HepG2 (cell line): ENCODE measurements around the gene MYO3B. TPM values are rescaled to one million over a fixed set of nuclear protein-coding genes. Genes with fewer than 3 reads are reported as not detected.

Experiments used
- ATAC-seq: fragments of 200-7000 bp; cut with Tn5 transposase; 3 replicates; pipeline ENCODE4 v1.9.1; 2020; ENCODE audit warnings: mild to moderate bottlenecking, moderate library complexity
- BruUV-seq: library from RNA; stranded (reverse); fragments of 400-500 nt; replicated peaks from 2 replicates; lab custom pipeline; 2021; lab: Mats Ljungman, UMichigan
- CTCF ChIA-PET: fragments of 300-600 bp; formaldehyde crosslinking; extraction: SDS; loops from one replicate; lab custom pipeline; 2021; ENCODE audit warnings: low total read pairs, inconsistent platforms, low intra/inter-chr PET ratio; lab: Yijun Ruan, JAX
- POLR2A ChIA-PET: fragments of 350-600 bp; sonication (Branson Sonifier 250); formaldehyde crosslinking; loops from one replicate; lab custom pipeline; 2020; ENCODE audit warnings: antibody characterized with exemption, inconsistent platforms; lab: Yijun Ruan, JAX
- DNase-seq: peaks from one replicate; pipeline ENCODE4 v3.0.0-alpha.2; 2015; ENCODE audit warnings: low spot score
- FAIRE-seq: peaks from 3 replicates; lab custom pipeline; 2011; peaks lifted over from hg19 to GRCh38; lab: Jason Lieb, UNC
- H2AFZ ChIP-seq: one replicate; pipeline ENCODE4 v1.6.1; 2011; ENCODE audit warnings: low read length, inconsistent platforms
- H3K27ac ChIP-seq: fragments of 300-600 bp; 3 replicates; pipeline ENCODE4 v1.8.0; 2011; ENCODE audit warnings: mixed run types, mild to moderate bottlenecking, mixed read lengths, low read length, inconsistent platforms; ENCODE audit not compliant: insufficient read depth; ENCODE audit errors: extremely low read length
- H3K27me3 ChIP-seq, 2 experiments: fragments of 200-600 bp in 1 of 2; 2 replicates in 1 of 2; 3 replicates in 1 of 2; pipeline versions ENCODE4 v1.6.0 to v1.8.0; 2011; ENCODE audit warnings: low read length in 2 of 2, mild to moderate bottlenecking in 2 of 2, moderate library complexity in 2 of 2, inconsistent platforms in 1 of 2; ENCODE audit not compliant: insufficient read depth in 2 of 2, control insufficient read depth in 1 of 2
- H3K36me3 ChIP-seq, 2 experiments: fragments of 200-600 bp in 1 of 2; replicated peaks in 1 of 2; 2 replicates in 1 of 2; 3 replicates in 1 of 2; pipeline versions ENCODE4 v1.5.1 to v1.8.0; 2011; ENCODE audit warnings: low read length in 2 of 2, inconsistent platforms in 1 of 2; ENCODE audit not compliant: insufficient read depth in 2 of 2, control insufficient read depth in 1 of 2
- H3K4me1 ChIP-seq: 2 replicates; pipeline ENCODE4 v1.5.1; 2012; ENCODE audit warnings: low read length, inconsistent platforms; ENCODE audit not compliant: insufficient read depth
- H3K4me2 ChIP-seq: 2 replicates; pipeline ENCODE4 v1.6.0; 2011; ENCODE audit warnings: low read depth, low read length, inconsistent platforms
- H3K4me3 ChIP-seq, 3 experiments: fragments of 200-600 bp in 1 of 3; sonication (generic), shearing (Covaris generic) in 1 of 3; replicated peaks in 1 of 3; 2 replicates each; pipeline ENCODE4 v1.5.1; 2011 to 2016; ENCODE audit warnings: low read length in 3 of 3, inconsistent platforms in 2 of 3, low read depth in 2 of 3, mild to moderate bottlenecking in 2 of 3, control low read depth in 1 of 3, mixed read lengths in 1 of 3; ENCODE audit not compliant: insufficient read depth in 1 of 3
- H3K79me2 ChIP-seq: one replicate; pipeline ENCODE4 v1.6.1; 2011; ENCODE audit warnings: low read length, inconsistent platforms; ENCODE audit not compliant: insufficient read depth
- H3K9ac ChIP-seq: 2 replicates; pipeline ENCODE4 v1.6.0; 2011; ENCODE audit warnings: mild to moderate bottlenecking, low read depth, low read length, inconsistent platforms; ENCODE audit not compliant: insufficient read depth
- H3K9me3 ChIP-seq: 2 replicates; pipeline ENCODE4 v1.5.1; 2012; ENCODE audit warnings: mild to moderate bottlenecking, low read length
- H4K20me1 ChIP-seq: 2 replicates; pipeline ENCODE4 v1.6.0; 2011; ENCODE audit warnings: inconsistent platforms, mild to moderate bottlenecking, low read length, moderate library complexity; ENCODE audit not compliant: insufficient read depth
- AKAP8 ChIP-seq: sonication (generic); formaldehyde crosslinking; IDR thresholded peaks from 2 replicates; pipeline ENCODE4 v1.5.1; 2020; ENCODE audit warnings: mild to moderate bottlenecking, missing genetic modification reagents
- ATRX ChIP-seq: sonication (generic); formaldehyde crosslinking; IDR thresholded peaks from 2 replicates; pipeline ENCODE4 v1.4.0; 2020; ENCODE audit warnings: missing genetic modification reagents, borderline replicate concordance
- FOXK1 ChIP-seq: sonication (generic); formaldehyde crosslinking; IDR thresholded peaks from 2 replicates; pipeline ENCODE4 v1.4.0; 2020; ENCODE audit warnings: low read depth, missing genetic modification reagents, borderline replicate concordance
- FOXP1 ChIP-seq, 2 experiments: fragments of 450-650 bp in 1 of 2; IDR thresholded peaks; 2 replicates each; pipeline ENCODE4 v1.6.1; 2017 to 2018; ENCODE audit warnings: antibody characterized with exemption in 1 of 2
- GPN1 ChIP-seq: sonication (generic); formaldehyde crosslinking; IDR thresholded peaks from 2 replicates; pipeline ENCODE4 v1.5.1; 2020; ENCODE audit warnings: missing genetic modification reagents, borderline replicate concordance
- KLF13 ChIP-seq: sonication (generic); formaldehyde crosslinking; IDR thresholded peaks from 2 replicates; pipeline ENCODE4 v1.4.0; 2020; ENCODE audit warnings: mild to moderate bottlenecking, missing genetic modification reagents
- MEIS2 ChIP-seq: sonication (generic); formaldehyde crosslinking; IDR thresholded peaks from 2 replicates; pipeline ENCODE4 v1.9.0; 2021; ENCODE audit warnings: mild to moderate bottlenecking, missing genetic modification reagents
- NFE2L2 ChIP-seq: fragments of 150-350 bp; IDR thresholded peaks from 2 replicates; pipeline ENCODE4 v1.6.1; 2014; ENCODE audit warnings: low read length
- RAD21 ChIP-seq: fragments of 450-650 bp; formaldehyde crosslinking; IDR thresholded peaks from 2 replicates; pipeline ENCODE4 v1.5.0; 2020; ENCODE audit warnings: mild to moderate bottlenecking
- SMC3 ChIP-seq: IDR thresholded peaks from 2 replicates; pipeline ENCODE4 v1.6.1; 2011; ENCODE audit warnings: low read length, improper control_type of control experiment
- SP140L ChIP-seq: sonication (generic); formaldehyde crosslinking; IDR thresholded peaks from 2 replicates; pipeline ENCODE4 v1.4.0; 2020; ENCODE audit warnings: missing genetic modification reagents, borderline replicate concordance
- TAF15 ChIP-seq: fragments of 200-400 bp; formaldehyde crosslinking; IDR thresholded peaks from one replicate; pipeline ENCODE4 v1.6.1; 2018; ENCODE audit warnings: mild to moderate bottlenecking, low read depth, low read length; ENCODE audit not compliant: poor library complexity, severe bottlenecking
- ZBTB38 ChIP-seq: sonication (generic); formaldehyde crosslinking; IDR thresholded peaks from 2 replicates; pipeline ENCODE4 v1.5.1; 2020; ENCODE audit warnings: mild to moderate bottlenecking, missing genetic modification reagents
- ZNF138 ChIP-seq: sonication (generic); formaldehyde crosslinking; IDR thresholded peaks from 2 replicates; pipeline ENCODE4 v1.5.0; 2020; ENCODE audit warnings: mild to moderate bottlenecking, low read depth, missing genetic modification reagents
- ZNF446 ChIP-seq: sonication (generic); formaldehyde crosslinking; IDR thresholded peaks from 2 replicates; pipeline ENCODE4 v1.5.0; 2020; ENCODE audit warnings: mild to moderate bottlenecking, missing genetic modification reagents
- ZNF547 ChIP-seq: sonication (generic); formaldehyde crosslinking; IDR thresholded peaks from 2 replicates; pipeline ENCODE4 v1.5.1; 2020; ENCODE audit warnings: mild to moderate bottlenecking, missing genetic modification reagents
- ZNF569 ChIP-seq: sonication (generic); formaldehyde crosslinking; IDR thresholded peaks from 2 replicates; pipeline ENCODE4 v1.5.0; 2020; ENCODE audit warnings: mild to moderate bottlenecking, missing genetic modification reagents, moderate library complexity, borderline replicate concordance
- ZNF792 ChIP-seq: IDR thresholded peaks from 2 replicates; pipeline ENCODE4 v1.6.1; 2016
- ZSCAN30 ChIP-seq: sonication (generic); formaldehyde crosslinking; IDR thresholded peaks from 2 replicates; pipeline ENCODE4 v1.5.0; 2020; ENCODE audit warnings: mild to moderate bottlenecking, missing genetic modification reagents
- WGBS: methylation state at CpG from one replicate; pipeline ENCODE4 v1.1.6; 2017; ENCODE audit warnings: low lambda C conversion rate; 5-methylcytosine and 5-hydroxymethylcytosine counted together
- in situ Hi-C: cut with HindIII; loops from 2 replicates; pipeline ENCODE4 v1.10.0; 2017; ENCODE audit warnings: low pct_unique_long_range_greater_than_20kb; ENCODE audit not compliant: extremely low pct_ligation_motif_present
- intact Hi-C: fragments of 100-400 bp; cut with micrococcal nuclease; formaldehyde crosslinking; loops from one replicate; pipeline ENCODE4 v1.10.0; 2022; ENCODE audit not compliant: unreplicated experiment
- polyA plus RNA-seq, 8 experiments: library from polyadenylated mRNA; depleted of rRNA in 3 of 8; stranded (reverse) in 7 of 8; unstranded in 1 of 8; fragments of >200 nt; fragmentation: Illumina TruSeq in 4 of 8; extraction: Trizol in 4 of 8; gene quantifications; 2 replicates each; pipeline versions ENCODE4 v1.2.1 to v1.2.3, GENCODE V29; 2011 to 2016; ENCODE audit warnings: low read depth in 4 of 8, missing spikeins in 1 of 8, mixed read lengths in 1 of 8; ENCODE audit not compliant: insufficient read depth in 1 of 8
- total RNA-seq, 5 experiments: library from RNA; depleted of rRNA; stranded (reverse); fragments of >200 nt; fragmentation: Illumina TruSeq; extraction: Trizol; gene quantifications; 2 replicates each; pipeline ENCODE4 v1.2.3, GENCODE V29; 2016; ENCODE audit warnings: low read depth in 1 of 5
- TF ChIP-seq, protein P1 (sequence below): sonication (generic); formaldehyde crosslinking; IDR thresholded peaks from 2 replicates; pipeline ENCODE4 v1.4.0; 2020; ENCODE audit warnings: mild to moderate bottlenecking, missing genetic modification reagents, borderline replicate concordance
- TF ChIP-seq, protein P2 (sequence below): sonication (generic); formaldehyde crosslinking; IDR thresholded peaks from 2 replicates; pipeline ENCODE4 v1.4.0; 2020; ENCODE audit warnings: missing genetic modification reagents
- TF ChIP-seq, protein P3 (sequence below), 2 experiments: sonication (generic) in 1 of 2; formaldehyde crosslinking in 1 of 2; IDR thresholded peaks; 2 replicates each; pipeline versions ENCODE4 v1.4.0 to v1.6.1; 2018 to 2020; ENCODE audit warnings: missing genetic modification reagents in 2 of 2, borderline replicate concordance in 1 of 2, low read depth in 1 of 2, mild to moderate bottlenecking in 1 of 2, missing biosample characterization in 1 of 2

MYO3B gene
- total and polyA plus RNA-seq, 2 of the 13 experiments (the other 11 are each of a cell fraction or from before 2014, with no cell fraction given) = 0.01 TPM; not detected in 1

DNA sequence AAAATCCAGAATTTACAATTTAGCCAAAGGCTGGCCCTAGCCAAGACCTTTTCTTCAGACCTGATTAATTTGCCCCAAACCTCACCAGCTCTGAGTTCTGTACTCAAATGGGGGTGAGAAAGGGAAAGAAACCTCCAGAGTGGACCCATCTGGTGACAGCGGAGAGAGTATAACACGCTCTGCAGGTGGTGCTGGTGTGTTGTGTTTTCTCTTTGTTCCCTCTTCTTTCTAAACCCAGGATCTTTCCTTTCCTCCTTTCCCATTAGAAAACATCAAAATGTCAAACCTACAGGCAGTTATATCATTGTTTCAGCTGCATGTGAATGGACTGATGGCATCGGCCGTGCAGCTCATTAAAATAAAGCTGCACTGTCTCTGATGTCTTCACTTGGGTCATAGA, 283.9 kb downstream of the MYO3B start:
- no peak for DNase-seq
- Histone ChIP-seq H3K79me2 (no peaks in the 10 kb centered on the region), H4K20me1 (no peaks in the 10 kb centered on the region), H3K4me3 (no peak overlapping the region), H3K27me3 (no peaks in the 10 kb centered on the region), H3K9me3 (no peaks in the 10 kb centered on the region), H3K4me2 (no peak overlapping the region), H3K4me1 (peaks cover 65% of the 10 kb centered on the region), H3K9ac (no peak overlapping the region), H2AFZ (no peak overlapping the region), H3K36me3 (no peaks in the 10 kb centered on the region), H3K27ac (no peak overlapping the region)
- in situ Hi-C loops = no loop called here
- no peak for FAIRE-seq
- POLR2A ChIA-PET = interaction anchor here (1.0 to 1.4 kb wide), 3 partner anchors 52 to 254 kb away, joined by 3 to 5 read pairs (median 3); no protein-coding TSS in a partner anchor
- CTCF ChIA-PET = no interaction called here
- ATAC-seq = peak; percentile 71
- no TSS peak for BruUV-seq
- WGBS = 97% methylated on average over 4 of the region's 4 CpGs
- intact Hi-C loops = no loop called here
- TF ChIP-seq TAF15 = no peak
- no peak for TF ChIP-seq ZNF792 (CRISPR knock-in tag)
- TF ChIP-seq, protein P1, sequence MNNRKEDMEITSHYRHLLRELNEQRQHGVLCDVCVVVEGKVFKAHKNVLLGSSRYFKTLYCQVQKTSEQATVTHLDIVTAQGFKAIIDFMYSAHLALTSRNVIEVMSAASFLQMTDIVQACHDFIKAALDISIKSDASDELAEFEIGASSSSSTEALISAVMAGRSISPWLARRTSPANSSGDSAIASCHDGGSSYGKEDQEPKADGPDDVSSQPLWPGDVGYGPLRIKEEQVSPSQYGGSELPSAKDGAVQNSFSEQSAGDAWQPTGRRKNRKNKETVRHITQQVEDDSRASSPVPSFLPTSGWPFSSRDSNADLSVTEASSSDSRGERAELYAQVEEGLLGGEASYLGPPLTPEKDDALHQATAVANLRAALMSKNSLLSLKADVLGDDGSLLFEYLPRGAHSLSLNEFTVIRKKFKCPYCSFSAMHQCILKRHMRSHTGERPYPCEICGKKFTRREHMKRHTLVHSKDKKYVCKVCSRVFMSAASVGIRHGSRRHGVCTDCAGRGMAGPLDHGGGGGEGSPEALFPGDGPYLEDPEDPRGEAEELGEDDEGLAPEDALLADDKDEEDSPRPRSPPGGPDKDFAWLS (CRISPR knock-in tag) = no peak
- peak; percentile 40; the same call in 1 of the 2 replicates for TF ChIP-seq RAD21 (CRISPR knock-in tag)
- TF ChIP-seq NFE2L2 = no peak
- no peak for TF ChIP-seq ATRX (CRISPR knock-in tag)
- no peak for TF ChIP-seq SP140L (CRISPR knock-in tag)
- TF ChIP-seq MEIS2 = no peak
- no peak for TF ChIP-seq ZNF569 (CRISPR knock-in tag)
- TF ChIP-seq KLF13 (CRISPR knock-in tag) = no peak
- no peak for TF ChIP-seq FOXP1 (IDR thresholded peaks at IDR 0.05)
- no peak for TF ChIP-seq FOXP1 (CRISPR knock-in tag; IDR thresholded peaks at IDR 0.05)
- TF ChIP-seq, protein P2, sequence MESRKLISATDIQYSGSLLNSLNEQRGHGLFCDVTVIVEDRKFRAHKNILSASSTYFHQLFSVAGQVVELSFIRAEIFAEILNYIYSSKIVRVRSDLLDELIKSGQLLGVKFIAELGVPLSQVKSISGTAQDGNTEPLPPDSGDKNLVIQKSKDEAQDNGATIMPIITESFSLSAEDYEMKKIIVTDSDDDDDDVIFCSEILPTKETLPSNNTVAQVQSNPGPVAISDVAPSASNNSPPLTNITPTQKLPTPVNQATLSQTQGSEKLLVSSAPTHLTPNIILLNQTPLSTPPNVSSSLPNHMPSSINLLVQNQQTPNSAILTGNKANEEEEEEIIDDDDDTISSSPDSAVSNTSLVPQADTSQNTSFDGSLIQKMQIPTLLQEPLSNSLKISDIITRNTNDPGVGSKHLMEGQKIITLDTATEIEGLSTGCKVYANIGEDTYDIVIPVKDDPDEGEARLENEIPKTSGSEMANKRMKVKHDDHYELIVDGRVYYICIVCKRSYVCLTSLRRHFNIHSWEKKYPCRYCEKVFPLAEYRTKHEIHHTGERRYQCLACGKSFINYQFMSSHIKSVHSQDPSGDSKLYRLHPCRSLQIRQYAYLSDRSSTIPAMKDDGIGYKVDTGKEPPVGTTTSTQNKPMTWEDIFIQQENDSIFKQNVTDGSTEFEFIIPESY (CRISPR knock-in tag) = 0 out of 2 replicates have a peak, but pooled peaks have one; percentile 34
- peak; percentile 27; the same call in 1 of the 2 replicates for TF ChIP-seq SMC3
- no peak for TF ChIP-seq ZNF446
- peak; percentile 71 for TF ChIP-seq ZBTB38 (CRISPR knock-in tag)
- TF ChIP-seq GPN1 (CRISPR knock-in tag) = no peak
- TF ChIP-seq ZNF138 (CRISPR knock-in tag) = no peak
- TF ChIP-seq AKAP8 (CRISPR knock-in tag) = no peak
- TF ChIP-seq, protein P3, sequence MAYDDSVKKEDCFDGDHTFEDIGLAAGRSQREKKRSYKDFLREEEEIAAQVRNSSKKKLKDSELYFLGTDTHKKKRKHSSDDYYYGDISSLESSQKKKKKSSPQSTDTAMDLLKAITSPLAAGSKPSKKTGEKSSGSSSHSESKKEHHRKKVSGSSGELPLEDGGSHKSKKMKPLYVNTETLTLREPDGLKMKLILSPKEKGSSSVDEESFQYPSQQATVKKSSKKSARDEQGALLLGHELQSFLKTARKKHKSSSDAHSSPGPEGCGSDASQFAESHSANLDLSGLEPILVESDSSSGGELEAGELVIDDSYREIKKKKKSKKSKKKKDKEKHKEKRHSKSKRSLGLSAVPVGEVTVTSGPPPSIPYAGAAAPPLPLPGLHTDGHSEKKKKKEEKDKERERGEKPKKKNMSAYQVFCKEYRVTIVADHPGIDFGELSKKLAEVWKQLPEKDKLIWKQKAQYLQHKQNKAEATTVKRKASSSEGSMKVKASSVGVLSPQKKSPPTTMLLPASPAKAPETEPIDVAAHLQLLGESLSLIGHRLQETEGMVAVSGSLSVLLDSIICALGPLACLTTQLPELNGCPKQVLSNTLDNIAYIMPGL (CRISPR knock-in tag; IDR thresholded peaks at IDR 0.05; ENCODE audit: borderline replicate concordance in 1 of 2, low read depth in 1 of 2) = no peak
- no peak for TF ChIP-seq FOXK1 (CRISPR knock-in tag)
- no peak for TF ChIP-seq ZSCAN30 (CRISPR knock-in tag)
- no peak for TF ChIP-seq ZNF547 (CRISPR knock-in tag)
